AG04449 (cell line): Measurements from ENCODE around the gene PMEPA1.

ENCODE experiments used
- CTCF ChIA-PET: fragments of 350-600 bp; formaldehyde crosslinking; extraction: SDS; loops from one replicate; lab custom pipeline; 2021; ENCODE audit warnings: antibody characterized with exemption; lab: Yijun Ruan, JAX
- POLR2A ChIA-PET: fragments of 400-600, 350-600 bp; formaldehyde crosslinking; extraction: SDS; loops from one replicate; lab custom pipeline; 2020; ENCODE audit warnings: antibody characterized with exemption, inconsistent platforms; lab: Yijun Ruan, JAX
- DNase-seq: peaks from one replicate; pipeline ENCODE4 v3.0.0-alpha.2; 2010; ENCODE audit warnings: low read depth, low spot score
- H3K4me3 ChIP-seq: 2 replicates; pipeline ENCODE4 v1.5.1; 2011; ENCODE audit warnings: low read depth, mild to moderate bottlenecking, control low read depth, low read length
- TF ChIP-seq, protein P1 (sequence below): IDR thresholded peaks from one replicate; pipeline ENCODE4 v1.5.1; 2011; ENCODE audit warnings: mild to moderate bottlenecking, moderate library complexity, low read length, control low read depth, inconsistent platforms; ENCODE audit not compliant: insufficient read depth; ENCODE audit errors: missing control alignments

The PMEPA1 gene

GRCh38 chr20:57653546-57653900 is 56.3 kb downstream of the PMEPA1 start:
- TF ChIP-seq, protein P1, sequence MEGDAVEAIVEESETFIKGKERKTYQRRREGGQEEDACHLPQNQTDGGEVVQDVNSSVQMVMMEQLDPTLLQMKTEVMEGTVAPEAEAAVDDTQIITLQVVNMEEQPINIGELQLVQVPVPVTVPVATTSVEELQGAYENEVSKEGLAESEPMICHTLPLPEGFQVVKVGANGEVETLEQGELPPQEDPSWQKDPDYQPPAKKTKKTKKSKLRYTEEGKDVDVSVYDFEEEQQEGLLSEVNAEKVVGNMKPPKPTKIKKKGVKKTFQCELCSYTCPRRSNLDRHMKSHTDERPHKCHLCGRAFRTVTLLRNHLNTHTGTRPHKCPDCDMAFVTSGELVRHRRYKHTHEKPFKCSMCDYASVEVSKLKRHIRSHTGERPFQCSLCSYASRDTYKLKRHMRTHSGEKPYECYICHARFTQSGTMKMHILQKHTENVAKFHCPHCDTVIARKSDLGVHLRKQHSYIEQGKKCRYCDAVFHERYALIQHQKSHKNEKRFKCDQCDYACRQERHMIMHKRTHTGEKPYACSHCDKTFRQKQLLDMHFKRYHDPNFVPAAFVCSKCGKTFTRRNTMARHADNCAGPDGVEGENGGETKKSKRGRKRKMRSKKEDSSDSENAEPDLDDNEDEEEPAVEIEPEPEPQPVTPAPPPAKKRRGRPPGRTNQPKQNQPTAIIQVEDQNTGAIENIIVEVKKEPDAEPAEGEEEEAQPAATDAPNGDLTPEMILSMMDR = no peak
- CTCF ChIA-PET = interaction anchor here (0.7 to 5.4 kb wide), 35 partner anchors 12 to 558 kb away, joined by 3 to 59 read pairs (median 4); no protein-coding TSS in a partner anchor
- POLR2A ChIA-PET = no interaction called here
- DNase-seq = no peak
- no peak overlapping the region for H3K4me3 ChIP-seq

DNA sequence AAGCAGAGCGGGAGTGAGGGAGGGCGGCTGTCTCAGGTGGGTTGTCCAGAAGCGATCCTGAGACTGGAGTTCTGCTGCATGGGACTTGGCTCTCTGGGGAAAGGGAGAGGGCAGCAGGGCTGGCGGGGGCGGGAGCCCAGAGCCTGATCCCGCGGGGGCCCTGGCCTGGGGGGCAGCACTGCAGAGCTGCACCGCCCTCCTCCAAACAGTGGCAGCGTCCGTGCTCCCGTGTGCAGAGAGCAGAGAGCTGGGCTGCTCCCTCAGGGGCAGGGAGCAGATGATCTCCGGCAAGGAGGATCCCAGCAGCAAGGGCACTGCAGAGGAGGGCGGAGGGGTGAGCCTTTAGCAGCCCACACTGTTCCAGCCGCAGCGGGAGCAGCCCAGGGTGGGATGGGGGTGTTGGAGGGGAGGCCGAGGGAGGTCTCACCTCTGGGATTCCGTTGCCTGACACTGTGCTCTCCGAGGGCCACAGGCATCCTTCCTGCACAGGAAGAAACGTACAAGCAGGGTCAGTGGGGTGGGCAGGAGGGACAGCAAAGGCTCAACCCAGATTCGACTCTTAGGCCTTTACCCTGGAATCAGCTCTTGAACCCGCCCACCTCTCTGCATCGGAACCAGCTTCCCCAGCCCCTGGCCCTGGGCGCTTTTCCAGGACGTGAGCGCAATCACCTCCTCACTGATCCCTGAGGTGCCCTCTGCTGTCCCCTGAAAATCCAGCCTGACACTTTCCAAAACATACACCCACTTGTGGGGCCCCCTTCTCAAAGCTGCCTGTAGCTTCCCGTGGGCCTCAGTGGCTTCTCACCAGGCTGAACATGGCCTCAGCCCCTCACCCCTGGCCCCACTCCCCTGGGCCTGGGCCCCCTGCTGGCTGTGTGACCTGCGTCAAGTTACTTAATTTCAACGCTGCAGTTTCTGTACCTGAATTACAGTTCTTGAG is 56.9 kb downstream of the PMEPA1 start:
- POLR2A ChIA-PET = no interaction called here
- TF ChIP-seq, protein P1 = no peak
- no peak overlapping the region for H3K4me3 ChIP-seq
- DNase-seq = no peak
- CTCF ChIA-PET = interaction anchor here (0.9 to 5.4 kb wide), 11 partner anchors 12 to 534 kb away, joined by 3 to 59 read pairs (median 4); no protein-coding TSS in a partner anchor

GRCh38 chr20:57651881-57652605 is 57.8 kb downstream of the PMEPA1 start:
- no peak for DNase-seq
- no peak overlapping the region for H3K4me3 ChIP-seq
- ChIA-PET CTCF (interaction anchor here (0.6 to 5.4 kb wide), 5 partner anchors 407 to 526 kb away, joined by 3 to 59 read pairs (median 5); no protein-coding TSS in a partner anchor), POLR2A (no interaction called here)
- TF ChIP-seq, protein P1 = no peak

GRCh38 chr20:57650756-57651483 is 58.9 kb downstream of the PMEPA1 start:
- ChIA-PET POLR2A (no interaction called here), CTCF (interaction anchor here (0.6 to 1.4 kb wide), 6 partner anchors 408 to 559 kb away, joined by 3 to 6 read pairs (median 4); no protein-coding TSS in a partner anchor)
- no peak for DNase-seq
- TF ChIP-seq, protein P1 = no peak
- no peak overlapping the region for H3K4me3 ChIP-seq

GRCh38 chr20:57650266-57650665 is 59.5 kb downstream of the PMEPA1 start:
- DNase-seq = no peak
- CTCF ChIA-PET = interaction anchor here (1.0 to 1.5 kb wide), 3 partner anchors 437 to 560 kb away, joined by 3 to 7 read pairs (median 4); no protein-coding TSS in a partner anchor
- POLR2A ChIA-PET = no interaction called here
- TF ChIP-seq, protein P1 = no peak
- H3K4me3 ChIP-seq = no peak overlapping the region
